Measurements from ENCODE around the gene MPV17.

- TF ChIP-seq, protein P1, sequence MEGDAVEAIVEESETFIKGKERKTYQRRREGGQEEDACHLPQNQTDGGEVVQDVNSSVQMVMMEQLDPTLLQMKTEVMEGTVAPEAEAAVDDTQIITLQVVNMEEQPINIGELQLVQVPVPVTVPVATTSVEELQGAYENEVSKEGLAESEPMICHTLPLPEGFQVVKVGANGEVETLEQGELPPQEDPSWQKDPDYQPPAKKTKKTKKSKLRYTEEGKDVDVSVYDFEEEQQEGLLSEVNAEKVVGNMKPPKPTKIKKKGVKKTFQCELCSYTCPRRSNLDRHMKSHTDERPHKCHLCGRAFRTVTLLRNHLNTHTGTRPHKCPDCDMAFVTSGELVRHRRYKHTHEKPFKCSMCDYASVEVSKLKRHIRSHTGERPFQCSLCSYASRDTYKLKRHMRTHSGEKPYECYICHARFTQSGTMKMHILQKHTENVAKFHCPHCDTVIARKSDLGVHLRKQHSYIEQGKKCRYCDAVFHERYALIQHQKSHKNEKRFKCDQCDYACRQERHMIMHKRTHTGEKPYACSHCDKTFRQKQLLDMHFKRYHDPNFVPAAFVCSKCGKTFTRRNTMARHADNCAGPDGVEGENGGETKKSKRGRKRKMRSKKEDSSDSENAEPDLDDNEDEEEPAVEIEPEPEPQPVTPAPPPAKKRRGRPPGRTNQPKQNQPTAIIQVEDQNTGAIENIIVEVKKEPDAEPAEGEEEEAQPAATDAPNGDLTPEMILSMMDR (IDR thresholded peaks at IDR 0.05; ENCODE audit: low read depth, low read length): no peak
- TF ChIP-seq EZH2phosphoT487 (IDR thresholded peaks at IDR 0.05; ENCODE audit: low read depth): no peak
These were observed 59.3 kb downstream of the MPV17 start for GRCh38 chr2:27263287-27264252.
